ENCODE results near the gene ASPG. TPM values are rescaled to one million over a fixed set of nuclear protein-coding genes. Genes with fewer than 3 reads are reported as not detected.

ASPG gene
- total RNA-seq, 2 donors from 2014 or later = 78.5 to 161 TPM

- no peak for DNase-seq (ENCODE audit: low spot score)
- no peak for TF ChIP-seq CTCF (IDR thresholded peaks at IDR 0.05)
- peak overlapping the region; percentile 3 to 11 for H3K4me3 ChIP-seq
- H3K27ac ChIP-seq = peak overlapping the region; percentile 62 to 85
- H3K27me3 ChIP-seq = no peaks in the 10 kb centered on the region
- peaks cover 0 to 9% of the 10 kb centered on the region in 2 donors for H3K4me1 ChIP-seq
- no peaks in the 10 kb centered on the region for H3K36me3 ChIP-seq
- H3K9me3 ChIP-seq = no peaks in the 10 kb centered on the region
These were observed 35.8 kb upstream of the ASPG start for GRCh38 chr14:104049576-104050240.

GRCh38 chr14:104051092-104051813 lies 34.2 kb upstream of the ASPG start:
- H3K27ac ChIP-seq = no peak overlapping the region
- no peak for TF ChIP-seq CTCF (IDR thresholded peaks at IDR 0.05)

GRCh38 chr14:104054222-104054905 lies 31.1 kb upstream of the ASPG start:
- TF ChIP-seq CTCF (IDR thresholded peaks at IDR 0.05) = no peak
- Histone ChIP-seq H3K27me3 (no peaks in the 10 kb centered on the region), H3K27ac (no peak overlapping the region), H3K9me3 (no peaks in the 10 kb centered on the region), H3K36me3 (no peaks in the 10 kb centered on the region), H3K4me3 (no peak overlapping the region), H3K4me1 (no peaks in the 10 kb centered on the region)
- DNase-seq (ENCODE audit: low spot score) = no peak

More at GRCh38 chr14:104051092-104051813, 34.2 kb upstream of the ASPG start:
- peaks cover 0 to 9% of the 10 kb centered on the region in 2 donors for H3K4me1 ChIP-seq
- H3K36me3 ChIP-seq = no peaks in the 10 kb centered on the region
- no peak overlapping the region for H3K4me3 ChIP-seq
- no peaks in the 10 kb centered on the region for H3K9me3 ChIP-seq
- H3K27me3 ChIP-seq = no peaks in the 10 kb centered on the region
- no peak for DNase-seq (ENCODE audit: low spot score)

GRCh38 chr14:104062281-104062680 lies 23.2 kb upstream of the ASPG start:
- Histone ChIP-seq H3K4me3 (no peak overlapping the region), H3K9me3 (peaks cover 0 to 4% of the 10 kb centered on the region in 2 donors), H3K4me1 (no peaks in the 10 kb centered on the region), H3K27ac (no peak overlapping the region), H3K27me3 (no peaks in the 10 kb centered on the region), H3K36me3 (no peaks in the 10 kb centered on the region)
- TF ChIP-seq CTCF (IDR thresholded peaks at IDR 0.05) = no peak
- DNase-seq (ENCODE audit: low spot score) = no peak

- DNase-seq (ENCODE audit: low spot score) = no peak
- Histone ChIP-seq H3K27me3 (no peaks in the 10 kb centered on the region), H3K27ac (no peak overlapping the region), H3K36me3 (no peaks in the 10 kb centered on the region), H3K9me3 (peaks cover 0 to 4% of the 10 kb centered on the region in 2 donors), H3K4me1 (no peaks in the 10 kb centered on the region), H3K4me3 (no peak overlapping the region)
- TF ChIP-seq CTCF (IDR thresholded peaks at IDR 0.05) = no peak
These were observed 21.5 kb upstream of the ASPG start for GRCh38 chr14:104064003-104064402.
